NCI-H1048 (cell line): Measurements from ENCODE around the gene IFITM2.
"Not testable (repeated sequence)": the region's sequence is repeated elsewhere in the genome, so short reads cannot be mapped to it uniquely, and the experiment has no call there.

Experiments
- DNase-seq: peaks from one replicate; lab custom pipeline; 2025; lab: John Stamatoyannopoulos, UW

IFITM2 gene

DNA sequence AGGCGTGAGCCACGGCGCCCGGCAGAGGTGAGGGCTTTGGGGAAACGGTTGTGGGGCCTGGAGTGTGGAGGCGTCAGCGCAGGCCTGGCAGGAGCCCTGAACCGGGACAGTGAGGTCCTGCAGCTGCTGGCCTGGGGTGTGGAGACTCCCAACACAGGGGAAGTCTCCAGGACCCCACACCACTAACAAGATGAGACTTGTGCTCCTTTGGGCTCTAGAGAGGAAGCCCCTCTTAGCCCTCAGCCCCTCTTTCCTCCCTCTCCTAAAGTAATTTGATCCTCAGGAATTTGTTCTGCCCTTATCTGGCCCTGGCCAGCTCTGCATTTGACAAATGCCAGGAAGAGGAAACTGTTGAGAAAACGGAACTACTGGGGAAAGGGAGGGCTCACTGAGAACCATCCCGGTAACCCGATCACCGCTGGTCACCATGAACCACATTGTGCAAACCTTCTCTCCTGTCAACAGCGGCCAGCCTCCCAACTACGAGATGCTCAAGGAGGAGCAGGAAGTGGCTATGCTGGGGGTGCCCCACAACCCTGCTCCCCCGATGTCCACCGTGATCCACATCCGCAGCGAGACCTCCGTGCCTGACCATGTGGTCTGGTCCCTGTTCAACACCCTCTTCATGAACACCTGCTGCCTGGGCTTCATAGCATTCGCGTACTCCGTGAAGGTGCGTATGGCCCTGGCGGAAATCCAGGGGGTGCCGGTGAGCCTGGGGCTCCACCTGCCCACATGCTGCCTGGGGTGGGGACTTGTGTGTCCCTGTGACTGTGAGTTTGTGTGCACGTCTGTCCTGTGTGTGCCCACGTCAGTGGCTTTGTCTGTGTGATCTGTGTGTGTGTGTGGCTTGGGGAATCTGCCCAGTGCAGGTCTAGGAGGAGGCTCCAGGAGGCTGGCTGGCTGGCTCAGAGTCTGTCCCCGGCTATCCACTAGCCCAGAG is at the start of gene IFITM2:
Gene IFITM2 (plus strand): TSS at position 51 of the 943 bp plus-strand sequence. CDS start 377 bp downstream, at position 428.
- DNase-seq = not testable (repeated sequence)

DNA sequence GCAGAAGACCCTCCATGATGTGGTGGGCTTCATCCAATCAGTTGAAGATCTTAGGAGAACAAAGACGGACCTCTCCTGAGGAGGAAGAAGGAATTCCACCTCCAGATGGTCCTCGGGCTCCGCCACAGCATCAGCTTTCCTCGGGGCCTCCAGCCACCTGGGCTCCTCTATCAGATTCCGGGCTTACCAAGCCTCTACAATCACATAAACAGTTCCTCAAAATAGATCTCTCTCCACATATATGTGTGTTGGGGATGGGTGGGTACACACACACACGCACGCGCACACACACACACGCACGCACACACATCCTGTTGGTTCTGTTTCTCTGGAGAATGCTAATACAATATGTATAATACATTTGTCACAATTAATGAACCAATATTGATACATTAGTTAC is 48.2 kb upstream of the IFITM2 start:
- DNase-seq = no peak

DNA sequence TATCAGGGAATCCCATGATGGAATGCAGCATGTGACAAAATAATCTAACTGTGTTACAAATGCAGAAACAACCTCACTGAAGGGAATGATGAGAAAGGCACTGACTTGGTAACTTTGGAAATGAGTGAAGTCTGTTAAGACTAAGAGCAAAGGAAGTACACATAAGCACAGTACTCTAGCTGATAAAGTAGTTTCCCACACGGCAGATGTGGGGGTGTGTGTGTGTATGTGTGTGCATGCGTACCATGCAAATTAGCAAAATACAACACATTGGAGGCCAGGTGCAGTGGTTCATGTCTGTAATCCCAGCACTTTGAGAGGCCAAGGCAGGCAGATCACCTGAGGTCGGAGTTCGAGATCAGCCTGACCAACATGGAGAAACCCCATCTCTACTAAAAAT is 46.0 kb upstream of the IFITM2 start:
- no peak for DNase-seq

DNA sequence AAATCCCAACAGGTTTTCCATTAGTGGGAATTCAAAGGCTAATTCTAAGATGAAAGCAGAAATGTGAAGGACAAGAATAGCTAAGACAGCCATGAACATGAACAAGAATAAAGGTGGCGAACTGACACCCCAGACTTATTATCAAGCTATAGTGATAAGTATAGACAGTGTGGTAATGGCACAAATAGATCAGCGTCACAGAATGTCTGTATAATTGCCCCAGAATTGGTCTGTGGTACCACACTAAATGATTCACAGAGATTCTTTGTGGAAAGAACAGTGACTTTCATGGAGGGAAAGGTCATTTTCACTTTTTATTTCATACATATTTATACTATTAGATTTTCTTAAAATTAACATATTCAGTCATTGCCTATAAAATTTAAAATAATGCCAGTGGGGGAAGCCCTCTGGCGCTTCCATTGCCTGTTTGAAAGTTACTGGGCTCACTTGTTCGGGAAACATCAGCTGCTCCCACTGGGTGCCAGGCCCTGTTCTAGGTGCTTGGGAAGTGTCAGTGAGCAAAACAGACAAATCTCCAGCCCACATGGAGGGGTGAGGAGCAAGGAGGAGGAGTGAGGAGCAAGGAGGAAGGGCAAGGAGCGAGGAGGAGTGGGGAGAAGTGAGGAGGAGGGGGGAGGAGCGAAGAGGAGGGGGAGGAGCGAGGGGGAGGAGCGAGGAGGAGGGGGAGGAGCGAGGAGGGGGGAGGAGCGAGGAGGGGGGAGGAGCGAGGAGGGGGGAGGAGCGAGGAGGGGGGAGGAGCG is 40.8 kb upstream of the IFITM2 start:
- DNase-seq = no peak

DNA sequence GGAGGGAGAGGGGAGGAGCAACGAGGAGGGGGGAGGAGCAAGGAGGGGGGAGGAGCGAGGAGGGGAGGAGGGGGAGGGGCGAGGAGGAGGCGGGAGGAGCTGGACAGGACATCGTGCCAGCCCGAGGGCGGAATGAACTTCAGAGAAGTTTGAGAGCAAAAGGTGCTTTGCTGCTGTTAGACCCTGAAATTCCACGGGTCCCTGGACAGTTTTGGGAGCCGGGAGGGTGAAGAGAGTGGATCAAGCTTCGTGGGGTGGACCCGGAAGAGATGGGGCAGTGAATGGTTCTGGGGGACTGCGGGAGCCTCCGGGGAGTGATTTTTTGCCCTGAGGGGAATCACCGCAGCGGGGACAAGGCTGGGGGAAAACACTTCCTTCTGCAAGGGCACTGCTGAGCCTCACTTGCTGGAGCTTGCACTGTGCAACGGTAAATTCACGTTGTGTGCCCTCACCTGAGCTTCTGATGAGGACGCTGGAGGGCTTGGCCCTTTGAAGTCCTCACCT is 40.1 kb upstream of the IFITM2 start:
- no peak for DNase-seq

DNA sequence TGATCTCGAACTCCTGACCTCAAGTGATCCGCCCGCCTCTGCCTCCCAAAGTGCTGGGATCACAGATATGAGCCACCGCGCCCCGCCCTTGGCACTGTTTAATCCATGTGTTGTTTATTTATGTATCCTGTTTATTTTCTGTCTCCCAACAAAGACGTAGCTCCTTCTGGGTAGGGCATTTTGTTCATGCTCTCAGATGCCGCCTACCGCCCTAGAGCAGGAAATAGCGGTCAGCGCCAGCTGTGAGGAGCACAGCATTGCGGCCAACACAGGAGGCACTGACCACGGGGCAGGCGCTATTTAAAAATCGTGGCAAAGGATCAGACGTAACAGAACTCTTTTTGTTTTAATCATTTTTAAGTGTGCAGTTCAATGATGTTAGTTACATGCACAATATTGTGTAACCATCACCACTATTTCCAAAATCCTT is 38.9 kb upstream of the IFITM2 start:
- DNase-seq = not testable (repeated sequence)

DNA sequence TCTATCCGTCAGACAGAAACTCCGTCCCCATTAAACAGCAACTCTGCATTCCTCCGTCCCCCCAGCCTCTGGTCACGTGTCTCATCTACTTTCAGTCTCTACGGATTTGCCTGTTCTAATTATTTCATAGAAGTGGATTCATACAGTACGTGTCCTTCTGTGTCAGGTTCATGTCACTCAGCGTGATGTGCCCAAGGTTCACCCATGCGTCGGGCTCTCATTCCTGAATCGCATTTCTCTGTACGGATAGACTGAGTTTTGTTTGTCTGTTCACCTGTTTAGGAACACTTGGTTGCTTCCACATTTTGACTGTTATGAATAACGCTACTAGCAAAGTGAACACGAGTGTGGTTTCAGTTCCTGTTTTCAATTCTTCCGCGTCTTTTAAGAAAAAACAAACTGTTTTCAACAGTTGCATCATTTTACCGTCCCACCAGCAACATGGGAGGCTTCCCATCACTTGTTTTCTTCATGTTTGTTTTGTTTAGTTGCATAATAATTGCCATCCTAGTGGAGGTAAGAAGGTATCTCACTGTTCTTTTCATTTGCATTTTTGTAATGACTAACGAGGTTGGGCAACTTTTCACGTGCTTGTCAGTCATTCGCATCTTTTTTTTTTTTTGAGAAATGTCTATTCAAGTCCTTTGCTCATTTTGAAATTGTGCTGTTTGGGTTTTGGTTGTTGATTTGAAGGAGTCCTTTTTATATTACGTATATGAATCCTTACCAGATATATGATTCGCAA is 38.3 kb upstream of the IFITM2 start:
- no peak for DNase-seq

DNA sequence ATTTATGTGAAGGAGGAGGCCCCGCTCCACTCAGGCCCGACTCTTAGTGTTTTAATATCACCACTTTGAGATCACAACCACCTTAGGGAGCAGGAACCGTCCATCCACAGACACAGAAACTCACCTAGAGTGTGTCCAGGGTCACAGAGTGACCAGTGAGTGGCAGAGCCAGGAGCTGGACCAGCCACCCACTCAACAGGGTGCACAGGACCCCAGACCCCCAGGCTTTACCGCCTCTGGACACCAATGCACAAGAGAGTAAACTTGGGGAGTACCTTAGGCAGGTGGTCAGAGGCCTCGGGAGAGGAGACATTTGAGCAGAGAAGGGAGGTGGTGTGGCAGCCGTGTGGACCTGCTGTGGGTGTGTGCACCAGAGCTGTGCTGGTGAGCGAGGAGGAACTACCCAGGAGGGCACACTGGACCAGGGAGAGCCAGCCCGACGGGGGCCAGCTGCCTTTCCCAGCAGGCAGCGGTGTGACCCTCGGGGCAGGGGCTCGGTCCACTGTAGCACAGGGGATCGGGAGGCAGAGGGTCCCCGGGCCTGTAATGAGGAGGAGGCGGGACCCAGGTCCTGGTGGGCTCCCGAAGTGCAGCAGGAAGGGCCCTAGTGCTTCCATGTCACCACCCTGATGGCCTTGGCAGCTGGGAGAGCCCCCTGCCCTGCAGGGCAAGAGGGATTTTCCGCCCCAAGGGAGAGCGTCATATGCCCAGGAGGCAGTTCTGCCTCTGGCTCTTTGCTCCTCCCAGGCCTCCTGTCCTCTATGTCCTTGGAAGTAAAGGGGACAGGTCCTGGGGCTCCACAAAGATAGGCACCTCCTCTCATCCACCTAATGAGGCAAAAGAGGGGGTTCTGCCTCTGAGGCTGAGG is 36.9 kb upstream of the IFITM2 start:
- no peak for DNase-seq

DNA sequence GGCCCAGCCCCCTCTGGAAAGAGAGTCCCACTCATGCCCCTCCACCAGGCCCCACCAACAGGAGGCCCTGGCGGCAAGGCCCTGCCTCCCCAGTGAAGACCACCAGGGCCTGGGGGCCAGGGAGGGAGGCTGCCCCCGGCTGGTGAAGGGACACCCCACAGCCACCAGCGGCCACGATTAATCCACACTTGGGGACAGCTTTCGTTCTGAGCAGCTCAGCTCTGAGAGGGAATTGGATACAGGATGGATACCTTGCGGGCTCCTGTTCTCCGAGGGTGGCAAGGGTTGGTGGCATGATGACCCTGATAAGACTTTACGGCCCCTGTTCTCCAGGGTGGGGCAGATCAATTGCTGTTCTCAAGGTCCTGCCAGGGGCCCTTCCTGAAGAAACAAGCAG is 36.3 kb upstream of the IFITM2 start:
- no peak for DNase-seq

DNA sequence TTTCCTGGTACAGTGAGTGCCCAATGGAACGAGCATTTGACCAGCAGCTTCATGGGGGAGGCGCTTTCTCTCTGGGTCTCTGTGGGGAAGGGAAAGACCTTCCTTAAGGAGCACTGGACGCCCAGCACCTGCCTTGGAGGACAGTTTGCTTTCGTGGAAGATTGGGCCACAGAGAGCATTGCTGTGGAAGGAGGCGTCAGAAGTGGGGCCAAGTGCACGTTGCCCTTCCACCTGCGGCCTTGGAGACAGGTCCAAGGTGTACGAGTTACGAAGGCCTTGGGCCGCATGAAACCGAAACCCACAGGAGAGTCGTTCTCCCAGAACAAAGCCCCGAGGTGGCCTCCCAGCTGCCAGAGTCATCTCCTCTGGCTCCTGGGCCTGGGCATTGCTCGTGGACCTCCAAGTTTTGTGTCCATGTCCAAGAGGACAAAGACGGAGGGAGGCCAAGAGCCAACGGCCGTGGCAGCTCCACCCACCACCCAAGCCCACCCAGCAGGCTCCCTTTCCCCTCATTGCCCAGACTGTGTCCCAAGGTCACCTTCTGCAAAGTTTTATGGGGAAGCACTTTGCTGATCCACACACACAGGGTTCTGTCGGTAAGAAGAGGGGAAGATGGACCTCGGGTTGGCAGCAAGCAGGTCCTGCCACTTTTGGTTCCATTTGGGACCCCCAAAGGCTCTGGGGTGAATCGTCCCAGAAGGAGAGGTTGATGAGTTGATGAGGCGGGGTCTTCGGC is 35.3 kb upstream of the IFITM2 start:
- no peak for DNase-seq

DNA sequence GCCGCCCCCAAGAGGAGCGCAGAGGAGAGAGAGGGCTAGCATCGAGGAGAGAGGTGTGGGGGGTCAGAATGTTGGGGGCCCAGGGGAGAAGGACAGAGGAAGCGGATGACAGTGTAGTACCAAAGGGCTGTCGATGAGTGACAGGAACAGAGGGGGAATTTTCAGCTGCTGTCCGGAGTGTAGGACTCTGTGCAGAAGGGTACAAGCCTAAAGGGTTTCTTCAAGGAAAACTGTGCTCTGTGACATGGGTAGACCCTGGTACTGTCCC is 34.8 kb upstream of the IFITM2 start:
- no peak for DNase-seq

DNA sequence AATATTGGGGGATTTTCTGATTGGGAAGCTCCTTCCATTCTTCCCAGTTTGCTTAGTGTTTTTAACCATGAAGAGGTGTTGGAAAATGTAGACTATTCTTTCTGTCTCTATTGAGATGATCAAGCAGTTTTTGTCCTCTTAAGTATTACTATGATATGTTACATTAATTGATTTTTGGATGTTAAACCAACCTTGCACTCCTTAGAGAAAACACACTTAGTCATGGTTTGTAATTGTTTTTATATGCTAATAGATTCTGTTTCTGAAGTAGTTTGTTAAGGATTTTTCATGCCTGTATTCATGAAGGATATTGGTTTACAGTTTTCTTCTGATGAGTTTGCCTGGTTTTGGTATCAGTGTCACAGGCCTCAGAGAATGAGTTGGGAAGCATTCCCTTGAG is 31.4 kb upstream of the IFITM2 start:
- DNase-seq = no peak

DNA sequence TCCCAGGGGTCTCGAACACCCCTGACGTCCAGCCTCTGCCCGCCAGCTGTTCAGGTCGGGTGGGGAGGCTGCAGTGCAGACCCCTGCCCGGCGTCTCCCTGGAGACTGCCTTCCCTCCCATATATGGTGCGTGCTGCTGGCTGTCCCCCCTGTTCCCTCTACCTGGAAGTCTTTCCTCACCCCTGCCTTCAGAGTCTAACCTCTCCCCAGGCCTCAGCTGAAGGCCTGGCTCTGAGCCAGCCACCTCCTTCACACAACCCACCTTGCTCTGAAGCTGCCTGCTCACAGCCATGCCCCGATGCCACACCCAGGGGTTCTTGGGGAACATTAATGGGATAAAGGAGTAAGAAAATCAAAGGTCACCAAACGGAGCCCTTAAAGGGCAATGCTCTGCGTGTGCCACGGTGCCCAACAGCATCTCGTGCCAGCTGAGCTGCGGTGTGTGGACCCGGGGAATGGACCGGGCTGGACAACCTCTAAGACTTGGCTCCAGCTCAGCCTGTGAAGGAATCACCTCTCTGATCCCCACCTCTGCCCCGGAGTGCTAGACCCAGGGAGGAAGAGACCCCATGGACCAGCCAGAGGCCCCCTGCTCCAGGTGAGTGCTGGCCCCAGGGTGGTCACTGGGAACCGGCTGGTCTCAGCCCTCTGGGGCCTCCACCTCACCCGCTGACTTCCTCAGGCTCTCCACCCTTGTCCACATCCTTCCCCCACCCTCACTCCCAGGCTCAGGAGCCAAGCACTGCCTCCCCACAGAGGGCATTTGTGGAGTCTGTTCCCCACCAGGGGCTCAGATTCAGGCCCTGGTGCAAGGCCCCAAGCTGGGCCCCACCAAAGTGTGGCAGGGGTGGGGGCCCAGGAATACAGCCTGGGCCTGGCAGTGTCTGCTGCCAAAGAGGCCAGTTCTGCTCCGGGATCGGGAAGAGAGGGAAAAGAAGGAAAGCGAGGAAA is 29.3 kb upstream of the IFITM2 start, which contains the start of gene NLRP6:
Gene NLRP6 (plus strand): TSS at position 407 of the 951 bp plus-strand sequence. CDS start 163 bp downstream, at position 570.
- no peak for DNase-seq

DNA sequence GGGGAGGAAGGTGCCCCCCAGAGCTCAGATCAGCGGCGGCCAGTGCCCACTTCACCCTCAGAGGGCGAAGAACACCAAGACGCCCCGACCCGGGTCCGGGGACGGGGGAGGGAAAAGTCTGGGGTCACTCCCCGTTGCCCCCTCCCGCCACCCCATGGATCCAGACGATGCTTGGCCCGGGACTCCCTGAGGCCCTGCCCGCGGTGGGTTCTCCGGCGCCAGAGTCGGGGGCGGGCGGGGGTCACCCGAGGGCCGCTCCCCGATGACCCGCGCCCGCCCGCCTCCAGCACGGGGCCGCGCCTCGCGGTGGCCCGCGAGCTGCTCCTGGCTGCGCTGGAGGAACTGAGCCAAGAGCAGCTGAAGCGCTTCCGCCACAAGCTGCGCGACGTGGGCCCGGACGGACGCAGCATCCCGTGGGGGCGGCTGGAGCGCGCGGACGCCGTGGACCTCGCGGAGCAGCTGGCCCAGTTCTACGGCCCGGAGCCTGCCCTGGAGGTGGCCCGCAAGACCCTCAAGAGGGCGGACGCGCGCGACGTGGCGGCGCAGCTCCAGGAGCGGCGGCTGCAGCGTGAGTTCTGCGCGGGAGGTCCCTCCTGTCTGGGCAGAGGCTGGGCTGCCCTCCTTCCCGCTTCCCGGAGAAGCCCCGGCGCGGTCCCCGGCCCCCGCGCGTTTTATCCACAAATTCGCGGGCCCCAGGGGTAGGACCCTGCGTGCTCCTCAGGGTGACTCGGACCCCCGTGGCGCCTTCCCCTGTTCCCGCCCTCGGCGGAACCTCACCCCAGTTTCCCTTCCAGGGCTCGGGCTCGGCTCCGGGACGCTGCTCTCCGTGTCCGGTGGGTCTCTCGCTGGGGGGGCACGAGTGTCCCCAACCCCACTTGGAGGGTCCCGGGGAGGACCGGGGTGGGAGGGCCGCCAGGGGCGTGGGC is 28.3 kb upstream of the IFITM2 start:
- no peak for DNase-seq

DNA sequence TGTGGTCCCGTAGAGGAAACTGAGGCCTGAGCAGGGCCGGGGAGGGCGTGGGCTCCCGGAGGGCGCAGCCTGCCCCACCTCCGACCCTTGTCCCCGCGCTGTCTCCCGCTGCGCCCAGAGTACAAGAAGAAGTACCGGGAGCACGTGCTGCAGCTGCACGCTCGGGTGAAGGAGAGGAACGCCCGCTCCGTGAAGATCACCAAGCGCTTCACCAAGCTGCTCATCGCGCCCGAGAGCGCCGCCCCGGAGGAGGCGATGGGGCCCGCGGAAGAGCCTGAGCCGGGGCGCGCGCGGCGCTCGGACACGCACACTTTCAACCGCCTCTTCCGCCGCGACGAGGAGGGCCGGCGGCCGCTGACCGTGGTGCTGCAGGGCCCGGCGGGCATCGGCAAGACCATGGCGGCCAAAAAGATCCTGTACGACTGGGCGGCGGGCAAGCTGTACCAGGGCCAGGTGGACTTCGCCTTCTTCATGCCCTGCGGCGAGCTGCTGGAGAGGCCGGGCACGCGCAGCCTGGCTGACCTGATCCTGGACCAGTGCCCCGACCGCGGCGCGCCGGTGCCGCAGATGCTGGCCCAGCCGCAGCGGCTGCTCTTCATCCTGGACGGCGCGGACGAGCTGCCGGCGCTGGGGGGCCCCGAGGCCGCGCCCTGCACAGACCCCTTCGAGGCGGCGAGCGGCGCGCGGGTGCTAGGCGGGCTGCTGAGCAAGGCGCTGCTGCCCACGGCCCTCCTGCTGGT is 27.5 kb upstream of the IFITM2 start:
- no peak for DNase-seq

DNA sequence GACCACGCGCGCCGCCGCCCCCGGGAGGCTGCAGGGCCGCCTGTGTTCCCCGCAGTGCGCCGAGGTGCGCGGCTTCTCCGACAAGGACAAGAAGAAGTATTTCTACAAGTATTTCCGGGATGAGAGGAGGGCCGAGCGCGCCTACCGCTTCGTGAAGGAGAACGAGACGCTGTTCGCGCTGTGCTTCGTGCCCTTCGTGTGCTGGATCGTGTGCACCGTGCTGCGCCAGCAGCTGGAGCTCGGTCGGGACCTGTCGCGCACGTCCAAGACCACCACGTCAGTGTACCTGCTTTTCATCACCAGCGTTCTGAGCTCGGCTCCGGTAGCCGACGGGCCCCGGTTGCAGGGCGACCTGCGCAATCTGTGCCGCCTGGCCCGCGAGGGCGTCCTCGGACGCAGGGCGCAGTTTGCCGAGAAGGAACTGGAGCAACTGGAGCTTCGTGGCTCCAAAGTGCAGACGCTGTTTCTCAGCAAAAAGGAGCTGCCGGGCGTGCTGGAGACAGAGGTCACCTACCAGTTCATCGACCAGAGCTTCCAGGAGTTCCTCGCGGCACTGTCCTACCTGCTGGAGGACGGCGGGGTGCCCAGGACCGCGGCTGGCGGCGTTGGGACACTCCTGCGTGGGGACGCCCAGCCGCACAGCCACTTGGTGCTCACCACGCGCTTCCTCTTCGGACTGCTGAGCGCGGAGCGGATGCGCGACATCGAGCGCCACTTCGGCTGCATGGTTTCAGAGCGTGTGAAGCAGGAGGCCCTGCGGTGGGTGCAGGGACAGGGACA is 26.7 kb upstream of the IFITM2 start:
- no peak for DNase-seq
